UCSD-AML1 (cell line): ENCODE results near the gene PEX10.
"Not testable (repeated sequence)": the region's sequence is repeated elsewhere in the genome, so short reads cannot be mapped to it uniquely, and the experiment has no call there.

Experiments
- DNase-seq: peaks from one replicate; lab custom pipeline; 2025; ENCODE audit not compliant: unreplicated experiment; lab: John Stamatoyannopoulos, UW

Gene PEX10

DNA sequence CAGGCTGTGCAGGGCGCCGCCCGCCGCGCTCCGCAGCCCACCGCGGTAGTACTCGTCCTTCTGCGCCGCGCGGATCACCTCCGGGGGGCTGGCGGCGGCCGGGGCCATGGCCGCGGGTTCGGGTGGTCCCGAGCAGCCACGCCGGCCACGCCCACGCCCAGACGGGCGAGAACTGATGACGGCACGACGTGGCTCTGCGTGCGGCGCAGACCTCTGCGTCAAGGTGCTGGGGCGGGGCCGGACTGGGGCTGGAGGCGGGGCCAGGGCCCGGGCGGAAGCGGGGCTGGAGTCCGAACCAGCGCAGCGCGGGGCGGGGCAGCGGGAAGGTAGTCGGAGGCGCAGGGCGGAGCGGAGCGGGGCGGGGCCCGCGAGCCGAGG lies at the start of gene PEX10:
Gene PEX10, minus strand, starts transcription at position 170 of the 378 bp plus-strand sequence. Its CDS starts 62 bp downstream, at position 108.
- peak; percentile 99 for DNase-seq

DNA sequence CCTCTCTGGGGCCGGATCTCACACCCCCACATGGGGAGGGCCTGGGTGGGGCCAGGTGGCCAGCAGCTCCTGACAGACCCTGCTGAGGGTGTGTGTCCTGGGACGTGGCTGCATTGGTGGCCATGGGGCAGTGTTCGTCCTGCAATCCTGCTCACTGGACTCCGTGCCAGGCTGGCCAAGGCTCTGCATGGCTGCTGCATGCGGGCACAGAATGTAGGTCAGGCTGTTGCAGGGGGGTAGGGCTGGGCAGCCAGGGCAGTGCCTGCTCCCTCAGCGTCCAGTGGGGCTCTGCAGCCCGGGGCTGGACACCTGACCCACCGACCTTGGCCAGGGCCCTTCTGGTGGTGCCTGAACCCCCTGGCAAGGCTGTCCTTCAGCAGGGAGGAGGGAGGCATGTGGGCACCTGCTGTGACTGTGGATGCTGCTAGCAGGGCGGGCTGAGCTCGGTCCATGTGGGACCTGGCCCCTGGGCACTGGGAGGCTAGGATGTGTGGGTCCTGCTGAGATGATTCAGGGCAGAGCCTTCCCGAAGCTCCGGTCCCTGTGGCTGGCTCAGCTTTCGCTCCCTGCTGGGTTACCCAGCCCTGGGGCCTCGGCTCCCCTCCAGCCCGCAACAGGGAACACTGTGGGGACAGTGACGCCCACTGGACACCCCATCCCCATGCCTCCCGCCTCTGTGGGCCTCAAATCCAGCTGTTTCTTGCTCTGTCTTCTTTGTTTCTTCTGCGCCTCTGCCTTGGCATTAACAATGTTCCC lies 48.8 kb upstream of the PEX10 start:
- DNase-seq: no peak

DNA sequence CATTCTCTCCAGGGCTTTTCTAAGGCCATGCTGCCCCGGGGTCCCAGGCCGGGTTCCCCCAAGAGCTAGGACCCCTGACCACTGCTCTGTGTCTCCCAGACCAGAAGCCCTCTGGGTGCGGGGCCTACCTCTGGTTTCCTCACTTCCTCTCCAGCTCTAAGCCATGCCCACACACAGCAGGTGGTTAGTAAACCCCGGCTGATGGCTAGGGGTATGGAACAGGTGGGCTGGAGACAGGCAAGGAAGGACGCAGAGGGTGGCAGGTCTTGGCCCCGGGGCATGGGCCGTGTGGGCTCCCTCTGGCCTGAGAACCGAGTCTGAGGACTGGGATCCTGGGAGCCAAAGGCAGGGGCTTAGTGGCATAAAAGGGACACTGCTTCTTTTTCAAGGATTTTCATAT lies 47.8 kb upstream of the PEX10 start:
- DNase-seq: no peak

DNA sequence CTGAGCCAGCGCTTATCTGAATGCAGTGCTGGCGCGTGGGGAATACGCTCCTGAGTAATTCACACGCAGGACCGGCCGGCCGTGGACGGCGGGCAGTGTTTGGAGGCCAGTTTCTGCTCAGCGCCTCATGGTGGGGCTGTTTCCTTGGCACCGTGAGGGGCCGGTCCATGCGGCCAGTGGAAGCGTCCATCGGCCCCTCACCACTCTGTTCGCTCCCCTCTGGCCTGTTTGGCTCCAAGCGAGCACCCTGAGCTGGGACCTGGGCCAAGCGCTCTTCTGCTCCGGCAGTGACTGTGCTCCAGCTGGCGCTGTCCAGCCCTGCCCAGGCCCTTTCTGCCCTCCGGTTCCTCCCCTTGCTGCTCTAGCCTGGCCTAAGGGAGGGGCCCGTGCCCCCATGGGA lies 47.4 kb upstream of the PEX10 start:
- no peak for DNase-seq

DNA sequence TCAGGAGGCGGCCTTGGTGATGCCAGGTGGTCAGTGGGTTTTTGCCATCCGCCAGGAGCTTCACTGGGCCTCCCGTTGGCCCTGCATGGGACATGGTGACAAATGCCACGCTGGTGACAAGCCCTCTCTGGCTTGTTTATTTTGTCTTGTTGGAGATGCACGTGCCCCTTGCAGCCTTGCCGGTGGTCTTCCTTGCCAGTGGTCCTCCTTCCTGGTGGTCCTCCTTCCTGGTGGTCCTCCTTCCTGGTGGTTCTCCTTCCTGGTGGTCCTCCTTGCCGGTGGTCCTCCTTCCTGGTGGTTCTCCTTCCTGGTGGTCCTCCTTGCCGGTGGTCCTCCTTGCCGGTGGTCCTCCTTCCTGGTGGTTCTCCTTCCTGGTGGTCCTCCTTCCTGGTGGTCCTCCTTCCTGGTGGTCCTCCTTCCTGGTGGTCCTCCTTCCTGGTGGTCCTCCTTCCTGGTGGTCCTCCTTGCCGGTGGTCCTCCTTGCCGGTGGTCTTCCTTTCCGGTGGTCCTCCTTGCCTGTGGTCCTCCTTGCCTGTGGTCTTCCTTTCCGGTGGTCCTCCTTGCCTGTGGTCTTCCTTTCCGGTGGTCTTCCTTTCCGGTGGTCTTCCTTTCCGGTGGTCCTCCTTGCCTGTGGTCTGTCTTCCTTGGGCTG lies 46.9 kb upstream of the PEX10 start:
- DNase-seq: not testable (repeated sequence)

DNA sequence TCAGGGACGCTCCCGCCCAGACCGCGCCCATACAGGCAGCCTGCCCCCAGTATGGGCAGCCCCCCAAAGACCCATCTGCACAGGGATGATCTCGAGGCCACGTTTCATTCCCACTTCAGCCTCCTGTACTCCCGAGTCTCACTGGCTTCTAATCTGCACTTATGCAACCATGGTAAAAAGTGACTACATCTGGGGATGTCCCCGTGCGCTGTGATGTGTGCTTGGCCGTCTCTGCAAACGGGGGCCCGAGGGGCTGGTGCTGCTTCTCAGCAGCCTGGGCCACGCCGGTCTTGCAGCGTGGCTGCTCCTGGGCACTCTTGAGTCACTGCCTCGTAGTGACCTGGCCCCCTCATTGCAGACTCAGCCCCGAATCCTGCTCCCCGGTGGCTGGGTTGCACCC lies 46.3 kb upstream of the PEX10 start:
- no peak for DNase-seq

DNA sequence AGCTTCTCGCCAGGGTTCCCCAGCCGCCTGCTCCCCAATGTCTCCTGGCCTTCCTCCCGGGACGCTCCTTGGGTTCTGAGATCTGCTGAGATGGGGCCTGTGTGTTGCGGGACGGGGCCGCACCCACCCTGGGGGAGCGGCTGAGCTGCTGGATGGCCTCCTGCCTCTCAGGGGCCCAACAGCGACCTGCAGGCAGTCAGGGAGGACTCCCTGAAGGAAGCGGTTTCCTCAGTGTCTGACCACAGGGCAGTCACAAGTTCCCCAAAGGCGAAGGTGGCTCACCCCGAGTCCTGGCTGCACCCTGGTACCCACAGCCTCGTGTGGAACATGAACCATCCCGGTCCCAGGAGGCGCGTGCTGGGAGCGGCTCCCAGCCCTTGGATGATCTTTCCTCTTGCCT lies 45.1 kb upstream of the PEX10 start:
- no peak for DNase-seq

DNA sequence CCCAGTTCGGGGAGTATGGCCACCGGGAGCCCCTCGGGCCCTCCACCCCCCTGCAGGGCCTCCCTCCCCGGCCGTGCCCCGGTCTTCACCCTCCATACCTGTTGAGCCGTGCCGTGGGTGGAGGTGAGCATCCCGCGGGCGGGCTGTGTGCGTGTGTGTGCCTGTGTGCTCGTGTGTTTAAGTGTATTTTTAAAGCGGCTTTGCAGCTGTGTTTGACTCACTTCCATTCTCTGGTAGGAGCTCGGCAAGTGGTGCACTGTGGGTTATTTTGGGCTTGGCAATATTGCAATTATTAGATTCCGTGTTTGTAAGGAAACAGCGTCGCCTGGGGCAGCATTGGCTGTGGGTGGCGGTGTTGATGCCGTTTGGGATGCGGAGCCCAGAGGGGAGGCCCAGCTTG lies 43.4 kb upstream of the PEX10 start:
- no peak for DNase-seq

DNA sequence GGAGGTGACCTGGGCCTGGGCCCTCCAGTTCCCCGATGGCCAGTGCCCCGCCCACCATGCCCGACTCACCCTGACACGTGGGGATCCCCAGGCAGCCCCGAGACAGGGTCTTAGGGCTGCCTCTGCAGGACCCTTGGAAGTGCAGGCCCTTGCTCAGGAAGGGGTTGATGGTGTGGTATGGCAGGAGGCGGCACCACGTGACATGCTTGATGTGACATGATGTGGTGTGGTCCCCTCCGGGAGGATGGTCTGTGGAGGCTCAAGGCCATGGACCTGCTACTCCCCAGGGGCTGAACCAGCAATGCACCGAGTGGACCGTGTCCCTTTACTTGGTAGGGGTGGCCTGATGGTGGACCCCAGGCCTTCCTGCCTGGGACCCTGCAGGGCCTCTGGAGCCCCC lies 41.9 kb upstream of the PEX10 start:
- no peak for DNase-seq

DNA sequence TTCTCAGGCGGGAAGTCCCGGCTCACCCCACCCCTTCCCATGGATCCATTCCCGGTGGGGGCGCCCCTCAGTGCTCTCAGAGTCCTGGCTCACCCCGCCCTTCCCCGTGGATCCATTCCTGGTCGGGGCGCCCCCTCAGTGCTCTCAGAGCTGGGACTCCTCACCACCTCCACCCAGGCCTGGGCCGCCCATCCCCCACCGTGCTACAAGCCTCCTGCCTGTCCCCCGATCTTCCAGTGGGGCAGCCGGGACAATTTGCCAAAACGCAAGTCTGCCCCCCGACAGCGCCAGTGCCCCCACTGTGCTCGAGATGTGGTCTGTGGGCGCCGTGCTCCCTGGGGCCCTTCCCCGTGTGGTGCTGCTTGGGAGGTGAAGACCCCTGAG lies 40.6 kb upstream of the PEX10 start:
- no peak for DNase-seq

DNA sequence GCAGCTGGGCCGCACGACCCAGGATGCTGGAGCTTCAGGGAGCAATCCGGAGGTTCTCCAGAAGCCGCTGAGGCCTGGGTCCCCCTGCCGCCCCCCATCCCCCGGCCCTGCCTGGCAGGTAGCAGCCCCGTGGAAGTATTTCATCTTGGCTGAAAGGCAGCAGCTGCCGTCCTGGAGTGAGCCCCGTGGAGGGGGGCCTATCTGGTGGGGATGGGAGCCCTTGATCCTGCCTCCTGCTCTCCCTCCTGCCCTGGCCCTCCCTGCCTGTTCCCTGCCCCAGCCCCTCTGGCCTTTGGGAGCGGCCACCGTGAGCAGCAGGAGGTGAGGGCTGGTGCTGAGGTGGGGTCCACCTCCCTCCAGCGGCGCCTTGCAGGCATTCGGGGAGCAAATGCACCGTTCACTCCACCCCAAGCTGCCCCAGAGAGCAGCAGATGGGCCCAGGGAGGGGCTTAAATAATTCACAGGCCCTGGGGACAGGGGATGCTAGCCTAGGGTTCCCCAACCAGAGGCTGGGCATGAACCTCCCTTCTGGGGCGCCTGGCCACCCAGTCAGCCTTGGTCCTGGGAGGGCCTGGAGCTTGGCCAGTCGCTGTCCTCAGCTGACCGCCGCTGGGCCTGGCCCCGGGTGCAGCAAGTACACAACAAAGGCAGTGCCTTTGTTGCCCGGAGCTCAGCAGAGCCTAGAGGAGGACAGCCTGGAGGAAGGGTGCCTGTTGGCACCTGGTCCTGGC lies 40.0 kb upstream of the PEX10 start:
- no peak for DNase-seq

DNA sequence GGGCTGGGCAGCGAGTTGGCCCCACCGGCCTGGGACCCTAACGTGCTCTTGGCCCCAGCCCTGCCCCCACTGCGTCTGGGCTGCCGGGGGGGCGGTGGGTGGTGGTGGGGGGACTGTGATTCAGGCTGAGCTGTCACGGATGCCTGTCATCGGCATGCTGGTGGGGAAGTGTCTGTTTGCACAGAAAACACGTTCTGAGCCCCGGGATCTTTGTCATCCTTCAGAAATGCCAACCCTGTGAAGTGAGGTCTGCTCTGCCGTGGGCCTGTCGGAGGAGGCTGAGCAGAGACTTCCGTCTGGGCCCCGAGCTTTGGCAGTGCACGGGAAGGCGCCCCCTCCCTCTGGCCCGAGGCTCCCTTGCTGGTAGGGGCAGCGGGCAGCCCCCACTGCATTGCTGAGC lies 39.4 kb upstream of the PEX10 start:
- no peak for DNase-seq

DNA sequence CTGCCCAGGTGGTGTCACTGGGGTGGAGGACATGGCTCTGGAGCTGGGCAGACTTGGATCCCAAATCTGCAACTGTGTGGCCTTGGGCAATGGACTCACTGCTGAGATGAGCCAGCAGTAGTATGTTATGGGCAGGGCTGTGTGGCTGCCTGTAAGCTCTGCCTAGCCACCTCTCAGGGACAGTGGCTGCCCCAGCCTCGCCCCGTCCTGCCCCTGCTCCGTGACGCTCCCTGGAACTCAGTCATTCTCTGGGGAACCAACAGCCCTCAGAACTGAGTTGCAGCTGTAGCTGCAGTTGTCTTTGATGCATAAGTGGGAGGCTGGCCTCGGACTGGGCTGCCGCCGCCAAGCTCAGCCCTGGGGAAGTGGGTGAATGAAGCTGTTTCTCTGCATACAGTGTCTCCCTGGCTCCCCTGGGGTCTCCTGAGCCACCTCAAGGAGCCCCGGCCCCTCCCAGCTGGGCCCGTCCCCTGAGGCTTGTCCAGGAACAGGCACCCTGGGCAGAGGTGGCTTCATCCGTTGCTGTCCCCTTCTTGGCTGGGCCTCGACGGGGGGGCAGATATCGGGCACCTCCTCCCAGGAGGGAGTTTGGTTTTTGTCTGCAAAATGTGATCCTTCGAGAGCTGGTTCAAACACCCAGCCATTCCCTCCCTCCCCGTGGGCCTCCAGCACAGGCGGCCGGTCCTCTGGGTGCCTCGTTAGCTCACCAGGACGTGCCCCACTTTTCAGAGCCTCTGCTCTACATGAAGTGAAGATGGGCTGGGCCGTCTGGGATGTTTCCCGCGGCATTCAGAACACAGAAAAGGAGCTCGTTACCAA lies 37.5 kb upstream of the PEX10 start:
- DNase-seq: no peak

DNA sequence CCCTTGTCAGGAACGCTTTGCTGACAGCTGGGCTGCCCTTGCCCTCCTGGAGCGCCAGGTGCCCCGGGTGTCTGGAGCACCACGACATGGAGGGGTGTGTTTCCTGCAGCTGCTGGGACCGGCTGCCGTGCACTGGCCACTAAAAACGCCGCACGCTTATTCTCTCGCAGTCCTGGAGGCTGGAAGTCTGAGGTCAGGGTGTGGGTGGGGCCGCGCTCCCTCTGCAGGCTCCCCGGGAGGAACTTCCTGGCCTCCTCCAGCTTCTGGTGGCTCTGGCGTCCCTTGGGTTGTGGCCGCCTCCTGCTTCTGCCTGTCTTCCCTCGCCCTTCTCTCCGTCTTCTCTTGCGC lies 35.7 kb upstream of the PEX10 start:
- peak; percentile 58 for DNase-seq

DNA sequence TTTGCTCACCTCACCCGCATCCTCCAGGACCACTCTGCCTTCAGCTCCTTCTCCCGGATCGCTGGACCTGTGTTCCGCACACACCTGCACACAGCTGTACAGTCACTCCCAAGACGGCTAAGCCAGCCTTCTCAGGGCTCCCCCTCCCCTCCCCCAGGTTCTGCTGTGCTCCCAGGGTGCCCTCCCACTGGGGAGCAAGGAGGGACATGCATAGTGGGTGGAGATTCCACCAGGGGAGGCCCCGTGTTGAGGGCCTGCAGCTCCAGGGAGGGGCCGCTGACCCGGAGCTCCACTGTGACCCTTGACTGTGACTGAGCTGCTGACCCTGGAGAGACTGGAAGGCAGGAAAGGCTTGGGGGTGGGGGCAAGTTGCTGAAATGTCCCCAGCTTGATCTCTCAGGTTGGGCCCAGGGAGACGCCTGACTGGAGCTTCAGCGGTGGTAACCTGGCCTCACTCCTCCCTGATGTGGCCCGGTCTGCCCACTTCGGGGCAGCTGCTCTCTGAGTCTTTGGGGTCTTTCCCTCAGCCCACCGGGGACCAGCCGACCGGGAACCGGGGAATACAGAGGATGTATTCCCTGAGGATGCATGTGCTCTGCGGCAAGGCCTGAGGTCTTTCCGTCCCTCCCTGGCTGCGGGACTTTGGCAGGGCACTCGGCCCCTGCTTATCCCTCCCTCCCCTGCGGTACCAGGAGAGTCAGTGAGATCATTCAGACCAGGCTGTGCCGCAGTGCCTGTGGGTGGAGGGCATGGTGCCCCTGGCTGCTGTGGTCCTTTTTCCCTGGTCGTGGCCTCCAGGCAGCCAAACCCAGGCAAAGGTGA lies 35.1 kb upstream of the PEX10 start:
- DNase-seq: no peak

DNA sequence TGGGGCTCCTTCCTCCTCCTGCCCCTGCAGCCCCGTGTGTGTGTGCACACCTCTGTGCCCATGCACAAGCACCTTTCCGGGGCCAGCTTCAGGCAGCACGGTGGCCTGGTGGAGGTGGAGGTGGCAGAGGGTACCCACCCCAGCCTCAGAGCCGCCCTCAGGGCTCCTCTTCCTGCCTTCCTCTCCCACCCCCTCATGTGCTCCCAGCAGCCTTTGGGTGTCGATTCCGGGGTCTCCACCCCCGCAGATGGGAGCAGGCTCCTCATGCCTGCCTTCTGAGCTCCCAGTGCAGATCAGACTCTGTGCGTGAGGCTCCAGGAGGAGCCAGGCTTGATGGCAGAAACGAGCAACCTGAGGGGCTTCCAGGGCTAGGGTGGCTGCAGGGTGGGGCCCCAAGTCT lies 34.5 kb upstream of the PEX10 start:
- no peak for DNase-seq

DNA sequence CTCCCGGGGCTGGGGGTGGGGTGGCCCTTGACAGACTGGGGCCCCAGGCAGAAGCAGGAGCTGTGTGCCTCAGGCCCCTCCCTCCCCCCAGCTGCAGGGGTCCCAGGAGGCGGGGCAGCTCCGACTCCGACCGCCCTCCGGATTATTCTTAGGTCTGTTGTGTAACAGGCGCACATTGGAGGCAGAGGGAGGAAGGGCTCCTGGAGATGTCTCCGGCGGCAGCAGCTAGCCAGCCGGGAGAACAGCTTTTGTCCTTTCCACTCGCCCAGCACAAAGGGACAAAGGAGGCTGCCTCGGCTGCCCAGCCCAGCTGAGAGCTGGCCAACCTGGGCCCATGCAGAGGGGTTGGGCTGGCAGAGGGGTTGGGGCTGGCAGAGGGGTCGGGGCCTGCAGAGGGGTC lies 34.0 kb upstream of the PEX10 start:
- no peak for DNase-seq

DNA sequence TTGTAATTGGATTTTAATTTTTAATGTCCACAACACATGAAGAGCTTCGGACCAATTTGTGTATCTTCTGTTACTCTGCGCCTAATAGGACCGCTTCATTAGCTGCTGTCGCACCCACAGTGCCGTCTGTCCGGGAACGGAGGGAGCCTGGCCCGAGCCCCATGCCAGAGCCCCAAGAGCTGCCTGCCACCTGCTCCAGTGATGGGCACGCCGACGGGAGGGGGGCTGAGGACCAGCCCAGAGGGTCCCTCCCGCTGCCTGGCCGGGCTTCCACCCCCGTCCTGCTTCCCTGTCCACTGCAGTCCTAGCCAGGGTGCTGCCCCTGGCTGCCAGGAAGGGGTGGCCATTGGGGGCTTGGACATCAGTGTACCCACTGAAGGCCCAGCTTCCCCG lies 33.5 kb upstream of the PEX10 start:
- DNase-seq: no peak

DNA sequence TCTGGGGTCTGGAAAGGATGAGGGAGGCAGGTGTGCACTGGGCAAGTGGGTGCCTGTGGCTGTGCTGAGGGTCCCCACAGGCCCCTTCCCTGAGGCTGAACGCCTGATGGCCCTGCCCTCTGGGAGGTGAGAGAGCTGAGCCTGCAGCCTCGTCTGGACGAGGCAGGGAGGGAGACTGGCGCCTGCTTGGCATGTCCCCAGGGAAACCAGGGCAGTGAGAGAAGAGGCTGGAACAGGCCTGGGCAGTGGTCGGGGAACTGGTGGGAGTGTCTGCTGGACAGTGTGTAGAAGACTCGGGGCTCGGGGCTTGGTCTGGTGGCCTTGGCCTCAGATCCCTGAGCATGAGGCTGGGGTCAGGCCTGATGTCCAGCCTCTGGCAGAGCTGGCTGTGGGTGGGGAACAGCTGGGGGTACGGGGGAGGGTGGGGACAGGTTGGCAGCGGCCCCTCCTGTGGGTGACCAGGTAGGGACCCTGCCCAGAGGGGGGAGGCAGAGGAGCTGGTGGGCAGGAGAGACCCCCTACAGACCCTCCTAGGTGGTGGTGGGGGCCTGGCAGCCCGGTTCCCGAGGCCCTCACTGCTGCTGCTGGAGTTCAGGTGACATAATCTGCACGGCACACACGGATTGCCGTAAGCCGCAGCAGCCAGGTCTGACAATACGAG lies 32.9 kb upstream of the PEX10 start:
- DNase-seq: no peak

DNA sequence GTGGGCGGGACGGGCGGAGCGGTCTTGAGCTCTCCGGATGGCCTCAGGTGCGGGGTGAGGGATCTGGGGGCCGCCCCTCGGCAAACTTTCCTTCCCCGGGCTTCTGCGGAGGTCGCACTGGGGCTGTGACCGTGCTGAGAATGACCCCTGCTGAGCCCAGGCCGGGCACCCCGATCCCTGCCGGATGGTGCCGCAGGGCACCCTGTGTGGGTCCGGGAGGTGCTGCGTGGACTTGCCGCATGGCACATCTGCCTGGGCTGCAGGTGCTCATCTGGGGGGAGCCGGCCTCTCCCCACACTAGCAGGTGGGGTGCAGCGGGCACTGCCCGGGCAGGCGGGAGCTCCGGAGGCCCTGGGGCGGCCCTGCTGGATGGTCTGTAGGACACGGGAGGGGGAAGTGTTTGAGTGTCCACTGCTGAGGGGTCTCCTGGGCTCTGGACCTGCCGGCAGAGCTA lies 31.8 kb upstream of the PEX10 start:
- DNase-seq: no peak
